Neutrophil (primary cell): ENCODE results near the gene LRP4.

Experiments used
- H3K27ac ChIP-seq: fragments of 200-600 bp; sonication (generic); 2 replicates; pipeline ENCODE4 v1.5.1; 2016; ENCODE audit warnings: mild to moderate bottlenecking, moderate library complexity
- H3K27me3 ChIP-seq: fragments of 200-600 bp; sonication (generic); 2 replicates; pipeline ENCODE4 v1.6.0; 2016; ENCODE audit warnings: mild to moderate bottlenecking
- H3K36me3 ChIP-seq: fragments of 200-600 bp; sonication (generic); 2 replicates; pipeline ENCODE4 v1.5.1; 2017
- H3K4me1 ChIP-seq, 2 experiments: fragments of 200-600 bp in 1 of 2; sonication (generic) in 1 of 2; 1 replicate in 1 of 2; 2 replicates in 1 of 2; pipeline versions ENCODE4 v1.5.1 to v1.6.1; 2013 to 2016; ENCODE audit warnings: low read depth in 1 of 2, low read length in 1 of 2, mild to moderate bottlenecking in 1 of 2, moderate library complexity in 1 of 2; ENCODE audit not compliant: control insufficient read depth in 1 of 2, insufficient read depth in 1 of 2
- H3K4me3 ChIP-seq, 2 experiments: fragments of 200-600 bp in 1 of 2; sonication (generic) in 1 of 2; 1 replicate in 1 of 2; 2 replicates in 1 of 2; pipeline ENCODE4 v1.5.1; 2013 to 2016; ENCODE audit warnings: low read depth in 1 of 2, low read length in 1 of 2, mild to moderate bottlenecking in 1 of 2, moderate library complexity in 1 of 2
- H3K9me3 ChIP-seq: fragments of 200-600 bp; sonication (generic); 2 replicates; pipeline ENCODE4 v1.5.1; 2016
- TF ChIP-seq, protein P1 (sequence below): fragments of 200-600 bp; sonication (generic); IDR thresholded peaks from 2 replicates; pipeline ENCODE4 v1.5.1; 2016; ENCODE audit warnings: antibody characterized with exemption

LRP4 gene

DNA sequence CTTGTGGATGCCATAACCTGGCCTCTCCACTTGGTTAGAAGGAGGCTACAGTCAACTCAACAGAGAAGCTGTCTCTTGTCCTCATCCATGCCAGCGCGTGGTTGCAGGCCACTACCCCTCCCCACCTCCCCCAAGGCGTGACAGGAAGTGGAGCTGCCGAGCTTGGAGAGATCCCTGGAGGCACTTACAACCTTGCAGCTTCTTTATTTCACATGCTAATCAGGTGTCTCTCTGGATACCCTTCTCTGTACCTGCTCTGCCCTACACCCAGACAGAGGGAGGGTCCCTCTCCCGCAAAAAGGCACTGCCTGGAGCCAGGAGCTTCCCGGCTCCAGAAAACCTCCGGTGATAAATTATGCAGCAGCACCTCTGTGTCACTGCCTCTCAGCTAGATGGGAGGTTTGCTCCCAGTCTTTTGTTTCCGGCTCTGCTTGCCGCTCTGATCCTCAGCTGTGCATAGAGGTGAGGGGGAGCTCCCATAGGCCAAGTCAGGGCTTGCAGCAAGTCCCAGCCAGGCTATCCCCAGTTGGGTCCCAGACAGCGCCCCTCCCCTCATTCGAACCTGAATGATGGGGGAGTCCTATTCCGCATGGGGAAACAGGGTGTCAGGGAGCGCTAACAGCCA lies 5.7 kb downstream of the LRP4 start:
- Histone ChIP-seq H3K27ac (no peak overlapping the region), H3K4me1 (peaks cover 10 to 11% of the 10 kb centered on the region in 2 experiments), H3K36me3 (no peaks in the 10 kb centered on the region), H3K4me3 (no peak overlapping the region), H3K9me3 (no peaks in the 10 kb centered on the region), H3K27me3 (peaks cover 71% of the 10 kb centered on the region)
- TF ChIP-seq, protein P1, sequence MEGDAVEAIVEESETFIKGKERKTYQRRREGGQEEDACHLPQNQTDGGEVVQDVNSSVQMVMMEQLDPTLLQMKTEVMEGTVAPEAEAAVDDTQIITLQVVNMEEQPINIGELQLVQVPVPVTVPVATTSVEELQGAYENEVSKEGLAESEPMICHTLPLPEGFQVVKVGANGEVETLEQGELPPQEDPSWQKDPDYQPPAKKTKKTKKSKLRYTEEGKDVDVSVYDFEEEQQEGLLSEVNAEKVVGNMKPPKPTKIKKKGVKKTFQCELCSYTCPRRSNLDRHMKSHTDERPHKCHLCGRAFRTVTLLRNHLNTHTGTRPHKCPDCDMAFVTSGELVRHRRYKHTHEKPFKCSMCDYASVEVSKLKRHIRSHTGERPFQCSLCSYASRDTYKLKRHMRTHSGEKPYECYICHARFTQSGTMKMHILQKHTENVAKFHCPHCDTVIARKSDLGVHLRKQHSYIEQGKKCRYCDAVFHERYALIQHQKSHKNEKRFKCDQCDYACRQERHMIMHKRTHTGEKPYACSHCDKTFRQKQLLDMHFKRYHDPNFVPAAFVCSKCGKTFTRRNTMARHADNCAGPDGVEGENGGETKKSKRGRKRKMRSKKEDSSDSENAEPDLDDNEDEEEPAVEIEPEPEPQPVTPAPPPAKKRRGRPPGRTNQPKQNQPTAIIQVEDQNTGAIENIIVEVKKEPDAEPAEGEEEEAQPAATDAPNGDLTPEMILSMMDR: no peak

DNA sequence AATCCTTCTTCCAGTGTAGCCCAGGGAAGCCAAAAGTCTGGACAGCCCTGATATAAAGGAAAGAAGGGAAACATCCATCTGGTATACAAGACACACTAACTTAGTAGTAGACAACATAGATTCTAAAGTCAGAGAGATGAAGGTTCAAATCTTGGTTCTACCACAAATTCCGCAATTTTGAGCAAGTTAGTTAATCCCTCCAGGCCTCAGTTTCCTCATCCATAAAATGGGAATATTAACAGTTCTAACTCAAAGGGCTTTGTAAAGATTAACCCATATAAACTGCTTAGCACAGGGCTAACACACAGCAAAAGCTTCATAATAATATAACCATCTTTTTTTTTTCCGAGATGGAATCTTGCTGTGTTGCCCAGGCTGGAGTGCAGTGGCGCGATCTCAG lies 10.7 kb downstream of the LRP4 start:
- no peak overlapping the region for H3K27ac ChIP-seq
- no peaks in the 10 kb centered on the region for H3K4me1 ChIP-seq
- peaks cover 34% of the 10 kb centered on the region for H3K27me3 ChIP-seq
- no peaks in the 10 kb centered on the region for H3K9me3 ChIP-seq
- TF ChIP-seq, protein P1: no peak
- no peak overlapping the region for H3K4me3 ChIP-seq
- H3K36me3 ChIP-seq: no peaks in the 10 kb centered on the region

DNA sequence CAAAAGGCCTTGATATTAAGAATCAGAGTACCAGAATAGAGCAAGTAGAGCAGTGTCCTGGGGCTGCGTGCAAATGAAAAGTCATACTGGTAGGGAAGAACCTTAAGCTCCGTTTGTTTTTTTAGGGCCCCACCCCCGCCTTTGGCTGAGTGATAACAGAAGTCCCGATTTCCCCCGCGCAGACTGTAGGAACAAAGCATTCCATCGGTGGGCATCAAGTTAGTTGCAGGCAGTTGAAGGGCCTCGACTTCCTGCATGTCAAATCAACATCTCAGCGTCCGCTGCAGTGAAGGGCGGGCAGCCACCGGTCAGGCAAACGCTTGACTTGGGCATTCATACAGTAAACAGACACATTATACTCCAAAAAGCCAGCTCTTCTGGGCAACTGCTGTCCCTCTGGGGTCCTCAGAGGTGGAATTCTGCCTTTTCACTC lies 11.7 kb downstream of the LRP4 start:
- Histone ChIP-seq H3K4me1 (no peaks in the 10 kb centered on the region), H3K27ac (no peak overlapping the region), H3K27me3 (peaks cover 25% of the 10 kb centered on the region), H3K9me3 (no peaks in the 10 kb centered on the region), H3K36me3 (no peaks in the 10 kb centered on the region), H3K4me3 (no peak overlapping the region)
- TF ChIP-seq, protein P1: no peak

DNA sequence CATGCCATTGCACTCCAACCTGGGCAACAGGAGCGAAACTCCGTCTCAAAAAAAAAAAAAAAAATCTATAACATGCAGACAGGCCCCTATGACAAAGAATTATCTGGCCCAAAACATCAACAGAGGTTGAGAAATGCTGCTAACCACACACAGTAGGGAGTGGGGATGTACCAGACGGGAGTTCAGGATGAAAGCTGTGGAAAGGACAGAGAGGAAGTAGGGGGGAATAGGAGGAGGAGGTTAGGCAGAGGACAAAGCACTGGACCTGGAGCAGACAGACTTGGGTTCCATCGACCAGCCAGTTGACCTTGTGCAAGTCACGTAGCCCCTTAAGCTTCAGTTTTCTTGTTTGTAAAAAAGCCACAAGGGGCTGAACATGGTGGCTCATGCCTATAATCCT lies 12.5 kb downstream of the LRP4 start:
- Histone ChIP-seq H3K4me3 (no peak overlapping the region), H3K36me3 (no peaks in the 10 kb centered on the region), H3K4me1 (no peaks in the 10 kb centered on the region), H3K9me3 (no peaks in the 10 kb centered on the region), H3K27me3 (peaks cover 19% of the 10 kb centered on the region), H3K27ac (no peak overlapping the region)
- TF ChIP-seq, protein P1: no peak

DNA sequence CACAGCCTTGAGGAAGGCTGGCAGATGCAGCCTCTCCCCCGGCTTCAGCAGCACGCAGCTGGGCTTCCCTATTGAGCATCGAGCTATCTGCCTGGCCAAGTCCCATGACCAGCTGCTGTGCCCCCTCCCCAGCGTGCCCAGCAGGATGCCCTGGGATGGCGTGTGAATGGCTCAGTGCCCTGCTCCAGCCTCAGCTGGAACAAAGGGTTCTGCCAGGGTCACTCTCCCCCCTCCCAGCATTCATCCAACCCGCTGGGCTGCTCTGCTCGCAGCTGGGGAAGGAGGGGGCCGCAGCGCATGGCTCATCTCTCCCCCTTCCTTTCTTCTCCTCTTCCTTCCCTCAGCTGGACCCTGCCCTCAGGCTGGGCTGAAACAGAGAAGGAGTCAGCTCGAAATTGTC lies 14.5 kb downstream of the LRP4 start:
- H3K27ac ChIP-seq: no peak overlapping the region

More for the DNA sequence above, 14.5 kb downstream of the LRP4 start:
- TF ChIP-seq, protein P1: no peak
- H3K36me3 ChIP-seq: no peaks in the 10 kb centered on the region
- H3K4me3 ChIP-seq: no peak overlapping the region
- H3K27me3 ChIP-seq: peaks cover 13% of the 10 kb centered on the region
- no peaks in the 10 kb centered on the region for H3K9me3 ChIP-seq
- H3K4me1 ChIP-seq: no peaks in the 10 kb centered on the region
